HG03432 (cell line): ENCODE results near the gene HDGFL2.

Experiments
- ATAC-seq: cut with Tn5 transposase; IDR thresholded peaks from one replicate; pipeline ENCODE4 v1.9.1; 2021; ENCODE audit warnings: mild to moderate bottlenecking, moderate library complexity; ENCODE audit not compliant: unreplicated experiment

The HDGFL2 gene

GRCh38 chr19:4496304-4496703, 24.2 kb downstream of the HDGFL2 start:
- no peak for ATAC-seq

- ATAC-seq: no peak
Measured at GRCh38 chr19:4497770-4498389, 25.8 kb downstream of the HDGFL2 start.

GRCh38 chr19:4498694-4499093, 26.6 kb downstream of the HDGFL2 start:
- ATAC-seq: no peak

- no peak for ATAC-seq
Measured at GRCh38 chr19:4499318-4499717, 27.2 kb downstream of the HDGFL2 start.

GRCh38 chr19:4499855-4500254, 27.8 kb downstream of the HDGFL2 start:
- ATAC-seq: no peak

GRCh38 chr19:4500841-4501591, 28.9 kb downstream of the HDGFL2 start:
- ATAC-seq: no peak

GRCh38 chr19:4501691-4502090, 29.6 kb downstream of the HDGFL2 start:
- no peak for ATAC-seq

GRCh38 chr19:4502282-4503131, 30.4 kb downstream of the HDGFL2 start:
- ATAC-seq: no peak

GRCh38 chr19:4503132-4503824, 31.2 kb downstream of the HDGFL2 start:
- no peak for ATAC-seq

- no peak for ATAC-seq
Measured at GRCh38 chr19:4503825-4504170, 31.7 kb downstream of the HDGFL2 start.

GRCh38 chr19:4504297-4504701, 32.2 kb downstream of the HDGFL2 start:
- ATAC-seq: no peak

GRCh38 chr19:4504891-4505569, 32.9 kb downstream of the HDGFL2 start:
- ATAC-seq: no peak

GRCh38 chr19:4505570-4506448, 33.7 kb downstream of the HDGFL2 start:
- no peak for ATAC-seq

GRCh38 chr19:4506449-4507149, 34.5 kb downstream of the HDGFL2 start:
- no peak for ATAC-seq

- no peak for ATAC-seq
Measured at GRCh38 chr19:4507150-4507452, 35.0 kb downstream of the HDGFL2 start.

- ATAC-seq: no peak
Measured at GRCh38 chr19:4507804-4508203, 35.7 kb downstream of the HDGFL2 start.

- no peak for ATAC-seq
Measured at GRCh38 chr19:4508698-4509097, 36.6 kb downstream of the HDGFL2 start.

GRCh38 chr19:4510435-4511255, 38.5 kb downstream of the HDGFL2 start:
- ATAC-seq: no peak
